GM18498 (cell line): Measurements from ENCODE around the gene MYBPH.

Source experiments
- ATAC-seq: cut with Tn5 transposase; IDR thresholded peaks from one replicate; pipeline ENCODE4 v1.9.1; 2021; ENCODE audit warnings: mild to moderate bottlenecking, moderate library complexity; ENCODE audit not compliant: unreplicated experiment

The MYBPH gene, protein sequence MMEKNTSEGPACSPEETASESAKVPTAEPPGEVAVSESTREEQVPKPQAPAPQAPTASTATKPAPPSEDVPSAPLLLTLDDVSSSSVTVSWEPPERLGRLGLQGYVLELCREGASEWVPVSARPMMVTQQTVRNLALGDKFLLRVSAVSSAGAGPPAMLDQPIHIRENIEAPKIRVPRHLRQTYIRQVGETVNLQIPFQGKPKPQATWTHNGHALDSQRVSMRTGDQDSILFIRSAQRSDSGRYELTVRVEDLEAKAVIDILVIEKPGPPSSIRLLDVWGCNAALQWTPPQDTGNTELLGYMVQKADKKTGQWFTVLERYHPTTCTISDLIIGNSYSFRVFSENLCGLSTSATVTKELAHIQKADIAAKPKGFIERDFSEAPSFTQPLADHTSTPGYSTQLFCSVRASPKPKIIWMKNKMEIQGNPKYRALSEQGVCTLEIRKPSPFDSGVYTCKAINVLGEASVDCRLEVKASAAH

DNA sequence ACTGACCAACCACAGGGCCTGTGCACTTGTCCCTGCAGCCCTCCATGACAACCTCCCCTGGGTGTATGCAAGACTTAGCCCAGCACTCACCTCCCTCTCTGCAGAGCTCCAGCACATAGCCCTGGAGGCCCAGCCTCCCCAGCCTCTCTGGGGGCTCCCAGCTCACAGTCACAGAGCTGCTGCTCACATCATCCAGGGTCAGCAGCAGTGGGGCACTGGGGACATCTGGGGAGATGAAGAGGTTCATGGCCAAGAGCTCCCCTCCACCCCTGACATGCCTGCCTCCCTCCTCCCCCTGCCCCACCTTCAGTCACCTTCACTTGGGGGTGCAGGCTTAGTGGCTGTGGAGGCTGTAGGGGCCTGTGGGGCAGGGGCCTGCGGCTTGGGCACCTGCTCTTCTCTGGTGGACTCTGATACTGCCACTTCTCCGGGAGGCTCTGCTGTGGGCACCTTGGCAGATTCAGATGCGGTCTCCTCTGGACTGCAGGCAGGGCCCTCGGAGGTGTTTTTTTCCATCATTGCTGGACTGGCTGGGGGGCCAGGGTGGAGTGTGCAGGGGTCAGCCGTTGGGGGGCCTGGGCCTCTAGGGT lies at the start of gene MYBPH:
MYBPH (minus strand) TSS at position 590 of the 590 bp plus-strand sequence; CDS start at position 519, 71 bp downstream.
- no peak for ATAC-seq

DNA sequence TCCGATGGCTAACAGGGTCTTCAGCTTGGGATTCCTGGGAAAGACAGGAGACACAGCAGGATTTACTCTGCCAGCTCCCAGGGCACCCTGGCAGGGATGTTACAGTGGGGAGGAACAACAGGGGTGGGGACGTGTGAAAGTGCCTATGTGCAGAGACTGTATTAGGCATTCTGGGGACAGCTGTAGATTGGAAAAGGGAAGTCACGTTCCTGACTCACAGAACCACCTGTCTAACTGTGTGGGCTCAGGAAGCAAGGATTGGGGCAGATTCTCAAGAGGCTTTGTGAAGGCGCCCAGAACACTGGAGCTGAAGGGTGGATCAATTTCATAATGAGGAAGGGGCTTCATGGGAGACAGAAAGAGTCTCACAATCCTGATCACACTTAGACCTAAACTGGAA lies 49.4 kb upstream of the MYBPH start:
- ATAC-seq: no peak

DNA sequence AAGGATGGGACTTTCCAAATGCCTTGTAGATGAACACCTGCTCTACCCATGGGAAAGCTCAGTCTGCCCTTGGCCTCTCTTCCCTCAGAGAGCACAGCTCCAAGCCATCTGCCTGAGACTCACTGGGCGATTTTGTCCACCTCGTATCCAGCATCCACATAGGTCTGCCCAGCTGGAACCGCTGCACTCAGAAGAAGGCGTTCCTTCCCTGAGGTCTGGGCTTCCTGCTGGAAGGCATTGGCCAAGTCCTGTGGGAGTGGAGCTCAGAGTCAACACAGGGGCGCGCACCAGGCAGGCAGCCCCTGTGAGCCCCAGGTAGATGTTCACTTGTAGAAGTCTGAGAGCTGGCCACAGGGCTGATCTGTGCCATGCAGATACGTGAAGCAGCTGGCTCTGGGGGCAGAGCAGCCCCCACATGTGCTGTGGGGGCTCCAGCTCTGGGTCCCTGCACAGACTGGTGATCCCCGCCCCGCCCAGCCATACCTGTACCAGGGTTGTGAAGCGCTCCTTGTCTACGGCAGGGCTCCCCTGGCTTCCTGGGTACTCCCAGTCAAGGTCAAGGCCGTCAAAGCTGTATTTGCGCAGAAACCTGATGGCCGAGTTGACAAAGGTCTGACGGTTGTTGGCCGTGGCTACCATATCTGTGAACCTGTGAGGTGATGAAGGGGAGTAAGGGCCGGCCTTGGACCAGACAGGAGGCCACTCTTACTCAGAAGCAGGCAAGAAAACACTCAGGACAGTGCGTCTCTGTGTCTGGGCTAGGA lies 47.6 kb upstream of the MYBPH start:
- no peak for ATAC-seq

DNA sequence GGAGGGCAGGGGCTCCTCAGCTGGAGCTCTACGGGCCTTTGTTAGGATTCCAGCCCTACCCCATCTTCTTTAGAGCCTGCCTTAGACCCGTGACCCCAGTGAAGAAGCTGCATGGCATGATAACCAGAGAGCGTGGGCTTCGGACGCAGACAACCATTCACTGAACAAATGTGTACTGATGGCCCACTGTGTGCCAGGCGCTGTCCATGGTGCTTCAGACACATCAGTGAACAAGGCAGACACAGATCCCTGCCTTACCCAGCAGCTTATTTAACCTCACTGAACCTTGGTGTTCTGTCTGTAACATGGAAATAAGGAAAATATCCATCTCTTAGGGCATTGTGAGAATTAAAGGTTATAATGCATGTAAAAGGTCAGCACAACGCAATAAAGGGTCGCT lies 44.3 kb upstream of the MYBPH start:
- ATAC-seq: no peak

DNA sequence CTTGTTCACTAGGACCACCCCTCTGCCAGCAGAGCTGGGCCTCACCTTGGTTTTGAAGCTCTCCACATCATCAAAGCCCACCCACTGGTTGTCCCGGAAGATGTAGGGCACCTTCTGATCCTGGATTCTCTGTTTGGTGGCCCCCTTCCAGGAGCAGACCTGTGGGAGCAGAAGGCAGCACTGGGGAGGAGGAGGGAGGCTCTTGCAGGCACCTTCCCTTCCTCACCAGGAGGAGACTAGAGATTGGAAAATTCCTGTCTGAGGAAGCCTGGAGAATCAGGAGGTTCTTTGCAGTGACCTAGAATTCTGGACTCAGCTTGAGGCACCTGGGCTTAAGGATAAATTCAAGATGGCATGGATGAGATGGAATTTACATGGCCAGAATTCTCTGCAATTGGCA lies 43.5 kb upstream of the MYBPH start:
- no peak for ATAC-seq

DNA sequence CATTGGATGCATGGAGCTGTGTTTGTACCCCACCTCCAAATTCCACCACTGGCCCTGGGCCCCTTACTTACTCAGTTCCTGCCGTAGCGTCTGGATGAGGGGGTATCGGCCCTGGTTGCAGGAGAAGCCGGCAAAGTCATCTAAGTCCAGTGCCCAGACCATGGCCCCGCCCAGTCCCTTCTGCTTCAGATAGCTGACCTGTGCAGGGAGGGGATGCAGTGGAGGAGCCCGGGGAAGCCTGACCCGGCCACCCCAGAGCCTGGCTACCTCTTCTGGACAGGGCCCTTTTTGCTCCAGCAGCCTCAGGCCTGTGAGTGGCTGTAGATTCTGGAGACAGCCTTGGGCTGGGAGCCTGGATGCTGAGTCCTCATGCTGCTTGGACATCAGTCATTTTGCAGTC lies 42.0 kb upstream of the MYBPH start:
- ATAC-seq: no peak

DNA sequence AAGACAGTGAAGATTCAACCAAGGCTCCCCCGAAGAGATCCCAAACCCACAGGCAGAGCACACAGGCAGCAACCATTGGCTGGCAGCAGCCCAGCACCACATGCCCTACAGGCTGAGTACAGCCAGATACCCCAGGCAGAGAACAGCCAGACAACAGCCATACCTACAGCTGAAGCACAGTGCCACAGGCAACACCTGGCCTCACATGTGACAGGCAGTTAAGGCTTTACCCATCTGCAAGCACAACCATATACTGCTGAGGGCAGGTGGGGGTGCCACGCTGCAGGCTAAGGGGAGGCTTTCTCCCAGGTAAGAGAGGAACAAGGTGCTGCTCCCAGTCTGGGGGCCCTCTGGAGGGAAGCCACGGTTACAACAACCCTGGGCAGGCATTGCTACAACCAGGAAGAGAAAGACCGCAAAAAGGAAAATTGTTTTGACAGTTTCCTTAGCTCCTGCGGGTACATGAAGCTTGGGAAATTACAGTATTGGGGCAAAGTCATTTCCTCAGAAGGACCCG lies 41.6 kb upstream of the MYBPH start:
- no peak for ATAC-seq

DNA sequence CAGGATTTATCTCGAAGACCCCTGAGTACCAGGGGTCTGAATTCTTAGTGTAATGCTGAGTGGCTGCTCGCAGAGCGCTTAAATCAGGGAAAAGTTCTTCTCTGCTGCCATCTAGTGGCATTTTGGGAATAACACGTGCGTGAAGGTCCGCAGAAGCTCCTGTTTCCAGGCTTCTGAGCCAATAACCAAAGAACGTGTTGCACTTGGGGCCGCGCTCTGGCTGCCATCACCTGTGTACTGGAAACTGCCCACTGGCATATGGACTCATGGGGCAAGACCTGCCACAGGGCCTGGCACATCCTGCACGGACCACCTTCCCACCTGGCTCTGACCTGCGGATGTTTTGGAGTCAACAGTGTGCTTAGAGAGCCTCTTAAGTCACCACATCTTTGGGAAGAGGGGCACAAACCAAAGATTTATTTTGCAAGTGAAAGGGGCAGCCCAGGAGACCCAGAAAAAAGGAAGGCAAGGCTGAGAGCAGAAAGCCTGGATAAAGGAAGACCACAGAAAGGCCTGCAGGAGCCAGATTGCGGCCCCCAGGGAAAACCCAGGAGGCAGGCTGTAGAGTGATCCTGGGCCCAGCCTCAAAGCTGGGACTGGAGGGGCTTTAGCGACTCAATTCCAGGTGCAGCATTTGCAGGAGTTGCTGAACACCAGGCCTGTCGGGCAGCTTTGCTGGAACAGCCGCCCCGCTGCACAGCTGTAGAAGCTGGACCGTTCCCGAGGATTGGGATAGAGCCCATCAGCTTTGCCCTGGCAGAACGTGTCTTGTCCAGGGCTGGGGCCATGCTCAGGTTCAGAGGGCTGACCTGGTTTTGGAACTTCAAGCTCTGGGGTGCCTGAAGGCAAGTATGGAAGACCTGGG lies 40.9 kb upstream of the MYBPH start:
- no peak for ATAC-seq

DNA sequence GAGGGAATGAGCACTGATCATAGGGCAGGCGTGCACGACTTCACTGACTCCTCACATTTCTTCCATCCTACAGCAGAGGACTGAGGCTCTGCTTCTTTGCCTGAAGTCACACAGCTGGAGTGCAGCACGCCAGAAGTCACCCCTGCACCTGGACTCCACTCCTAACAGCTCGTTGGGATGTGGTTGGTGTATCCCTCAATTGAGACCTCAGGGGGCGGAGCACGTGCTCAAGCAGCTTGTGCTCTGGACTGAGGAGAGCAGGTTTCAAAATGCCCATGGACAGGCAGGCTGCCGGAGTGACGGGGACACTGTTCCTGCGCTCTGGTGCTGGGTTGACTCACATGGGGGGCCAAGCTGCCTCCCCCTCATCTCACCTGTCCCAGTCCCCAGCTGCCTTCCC lies 39.9 kb upstream of the MYBPH start:
- ATAC-seq: no peak

DNA sequence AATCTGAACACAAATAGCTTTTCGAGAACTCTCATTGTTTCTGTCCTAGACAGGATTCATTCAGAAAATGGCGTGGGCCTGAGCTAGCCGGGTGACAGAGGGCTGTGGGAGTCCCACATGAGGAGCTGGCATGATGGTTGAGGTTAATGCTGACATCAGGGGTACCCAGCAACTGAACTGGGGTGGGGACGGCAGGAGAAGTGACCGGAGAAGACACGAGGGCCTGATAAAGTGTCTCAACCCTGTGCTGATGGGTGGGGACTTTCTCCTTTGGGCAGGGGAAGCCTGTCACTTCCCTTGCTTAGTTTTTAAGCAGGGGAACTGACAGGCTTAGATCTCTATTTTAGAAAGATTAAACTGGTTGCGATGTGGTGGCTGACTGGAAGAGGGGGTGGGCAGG lies 39.2 kb upstream of the MYBPH start:
- ATAC-seq: no peak

DNA sequence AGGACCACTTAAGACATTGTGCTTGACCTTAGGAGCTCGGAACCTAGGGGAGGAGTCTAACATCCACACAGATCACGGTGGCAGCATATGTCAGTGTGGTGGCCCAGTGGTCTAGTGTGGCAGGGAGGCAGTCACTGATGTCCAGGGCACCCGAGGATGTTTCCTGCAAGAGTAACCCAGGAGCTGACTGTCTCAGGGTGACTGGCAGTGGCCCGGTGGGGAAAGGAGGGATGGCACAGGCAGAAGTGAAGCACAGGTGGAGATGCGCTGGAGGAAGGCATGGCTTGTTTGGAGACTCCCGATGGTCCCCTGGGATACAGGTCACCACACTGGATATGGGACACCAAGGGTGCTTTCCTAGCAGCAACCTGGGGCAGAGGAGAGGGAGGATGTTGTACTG lies 37.5 kb upstream of the MYBPH start:
- ATAC-seq: no peak

DNA sequence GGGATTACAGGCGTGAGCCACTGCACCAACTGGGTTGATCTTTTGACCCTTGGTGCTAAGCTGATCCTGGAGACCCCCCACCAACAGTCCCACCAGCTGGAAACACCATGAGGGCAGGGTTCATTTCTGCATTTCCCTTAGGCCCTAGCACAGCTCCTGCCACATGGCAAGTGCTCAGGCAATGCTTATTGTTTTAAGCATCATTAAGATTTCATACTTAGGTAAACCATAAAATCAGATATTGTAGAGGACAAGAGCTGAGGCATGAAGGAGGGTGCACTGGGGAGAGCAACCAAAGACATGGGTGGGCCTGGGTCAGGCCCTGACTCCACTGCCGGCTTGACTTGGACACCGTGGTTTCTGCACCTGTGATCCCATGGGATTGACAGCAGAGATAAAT lies 36.2 kb upstream of the MYBPH start:
- no peak for ATAC-seq

DNA sequence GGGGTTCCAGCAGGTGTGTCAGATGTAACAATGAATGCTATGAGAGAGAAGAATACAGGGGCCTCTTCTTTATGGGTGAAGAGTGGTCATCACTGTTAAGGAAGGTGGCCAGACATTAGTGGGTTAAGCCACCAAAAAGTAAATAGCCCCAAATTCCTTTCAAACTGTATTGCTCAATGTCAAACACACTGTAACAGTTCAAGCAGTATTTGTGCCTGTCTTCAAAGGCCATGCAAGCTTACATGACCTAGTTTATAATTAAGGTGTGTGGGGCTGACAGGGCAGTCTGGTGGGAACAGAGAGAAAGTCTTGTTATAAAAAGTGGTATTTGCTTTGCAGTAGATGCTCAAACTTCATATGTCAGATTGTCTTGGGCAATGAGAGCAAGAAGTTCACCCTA lies 35.4 kb upstream of the MYBPH start:
- ATAC-seq: no peak

DNA sequence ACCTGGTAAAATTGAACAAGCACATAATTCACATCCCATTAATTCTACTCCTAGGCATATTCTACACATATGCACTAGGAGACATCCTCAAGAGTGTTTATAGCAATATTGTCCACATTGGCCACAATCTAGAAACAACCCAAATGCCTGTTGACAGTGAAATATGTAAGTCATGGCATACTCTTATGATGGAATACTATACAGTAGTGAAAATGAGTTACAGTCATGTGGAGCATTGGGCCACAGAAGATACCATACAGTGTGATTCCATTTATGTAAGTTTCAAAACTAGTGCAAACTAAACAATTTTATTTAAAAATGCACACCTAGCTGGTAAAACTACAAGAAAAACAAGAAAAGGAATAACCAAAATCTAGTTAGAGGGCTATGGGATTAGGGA lies 34.7 kb upstream of the MYBPH start:
- ATAC-seq: no peak

DNA sequence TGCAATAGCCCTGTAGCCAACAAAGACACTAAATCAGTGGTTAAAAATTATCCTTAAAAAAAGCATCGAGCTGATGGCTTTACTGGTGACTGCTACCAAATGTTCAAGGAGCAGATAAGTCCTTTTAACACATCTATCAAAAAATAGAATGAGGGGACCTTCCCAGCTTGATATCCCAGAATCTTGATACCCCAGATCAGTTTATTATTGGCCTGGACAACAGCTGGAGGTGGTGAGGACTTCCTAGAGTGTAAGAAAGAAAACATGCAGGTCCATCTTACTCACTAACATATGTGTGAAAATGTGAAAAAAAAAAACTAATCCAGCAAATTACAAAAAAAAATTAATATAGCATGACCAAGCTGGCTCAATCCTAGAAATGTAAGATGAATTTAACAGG lies 32.6 kb upstream of the MYBPH start:
- ATAC-seq: no peak

DNA sequence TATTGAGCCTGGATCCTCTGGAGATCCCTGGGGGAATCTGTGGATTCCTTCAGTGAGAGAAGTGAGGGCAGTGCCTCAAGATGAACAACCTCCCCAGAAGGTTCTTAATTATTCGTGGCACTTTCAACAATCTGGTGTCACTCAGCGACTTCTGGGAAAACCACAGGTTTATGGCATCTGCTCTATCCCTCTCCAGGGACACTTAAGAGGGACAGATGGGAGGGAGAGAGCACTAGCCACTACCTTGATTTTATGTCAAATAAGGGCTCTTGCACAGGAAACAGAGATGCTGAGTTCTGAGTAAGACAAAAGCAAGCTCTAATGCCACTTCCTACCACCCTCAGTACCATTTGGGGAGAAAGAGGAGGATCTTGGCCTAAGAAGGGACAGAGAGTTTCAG lies 32.1 kb upstream of the MYBPH start:
- ATAC-seq: no peak

DNA sequence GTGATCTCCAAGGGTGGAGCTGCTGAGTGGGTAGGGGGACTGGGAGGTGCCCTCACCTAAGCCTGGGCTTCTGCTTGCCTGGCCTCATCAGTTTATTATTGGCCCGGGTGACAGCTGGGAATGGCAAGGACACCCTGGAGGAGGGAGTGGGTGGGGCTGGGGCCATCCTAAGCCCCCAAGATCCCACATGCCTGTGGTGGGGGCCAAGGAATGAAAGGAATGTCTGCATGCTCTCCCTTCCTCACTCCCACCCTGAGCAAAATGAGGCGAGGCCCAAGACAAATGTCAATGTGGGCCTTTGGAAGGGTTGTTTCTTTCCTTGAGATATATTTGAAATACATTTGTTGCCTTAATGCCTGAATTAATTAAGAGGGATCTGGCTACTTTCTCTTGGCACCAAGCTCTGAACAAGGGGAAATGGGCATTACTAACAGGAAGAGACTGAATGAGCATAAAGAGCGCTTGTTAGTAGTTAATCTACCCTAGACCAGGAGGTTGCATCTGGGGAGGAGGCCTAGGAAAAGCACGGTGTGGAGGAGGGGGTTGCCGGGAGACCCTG lies 30.6 kb upstream of the MYBPH start:
- ATAC-seq: no peak

DNA sequence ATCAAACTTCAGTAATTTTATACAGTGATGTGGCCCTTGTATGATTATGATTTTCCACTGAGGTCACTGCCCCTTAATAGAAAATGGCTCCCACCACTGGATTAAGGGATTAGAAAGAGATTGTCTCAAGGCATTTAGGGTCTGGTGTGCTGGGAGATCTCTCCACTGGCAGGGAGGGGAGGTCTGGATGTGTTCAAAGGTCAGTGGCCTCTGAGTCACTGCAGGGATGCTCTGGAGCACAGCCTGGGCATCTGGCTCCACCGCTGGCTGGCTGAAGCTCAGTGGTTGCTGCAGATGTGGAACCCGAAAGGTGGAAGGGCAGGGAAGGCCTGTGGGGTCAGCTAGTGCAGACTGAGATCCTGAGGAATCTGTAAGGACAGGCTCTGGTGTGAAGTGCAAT lies 29.1 kb upstream of the MYBPH start:
- no peak for ATAC-seq

DNA sequence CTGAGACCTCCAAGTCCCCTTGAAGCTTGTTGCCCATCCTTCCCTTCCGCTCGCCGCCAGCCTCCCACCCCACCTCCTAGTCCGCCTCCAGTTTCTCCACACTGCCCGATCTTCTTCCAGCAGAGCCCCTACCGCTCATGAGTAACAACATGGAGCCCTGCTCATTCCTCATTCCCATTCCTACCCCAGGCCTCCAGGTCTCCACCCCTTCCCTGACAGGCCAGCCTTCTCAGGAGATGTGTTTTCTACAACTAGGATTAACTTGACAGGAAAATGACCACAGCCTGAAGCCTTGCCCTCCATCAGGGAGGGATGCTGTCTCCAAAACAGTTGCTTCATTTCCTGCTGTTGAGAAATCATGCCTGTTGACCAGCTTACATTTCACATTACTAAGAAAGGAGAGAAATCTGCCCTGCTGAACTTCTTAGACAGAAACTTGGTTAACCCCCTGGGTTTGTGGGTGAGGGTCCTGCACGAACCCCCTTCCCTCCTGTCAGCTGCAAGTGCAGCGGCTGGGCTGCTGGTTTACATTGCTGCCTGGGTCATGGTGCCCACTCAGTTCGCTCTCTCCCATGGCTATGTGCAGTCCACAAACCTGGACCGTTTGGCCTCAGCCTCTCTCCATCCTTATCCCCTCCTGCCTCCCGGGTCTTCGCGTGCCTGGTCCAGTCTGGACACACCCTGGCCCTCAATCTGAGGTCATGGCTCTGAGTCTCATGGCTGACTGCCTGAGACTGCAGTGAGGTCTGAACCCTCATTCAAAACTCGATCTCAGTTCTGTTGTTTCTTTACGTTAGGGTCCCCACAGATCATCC lies 27.0 kb upstream of the MYBPH start:
- ATAC-seq: no peak
